NCI-H146 treated with DMSO at 0.1 percent for 48 hours (cell line): ENCODE data around the gene GJB6.

Experiments
- DNase-seq: peaks from one replicate; lab custom pipeline; 2025; ENCODE audit not compliant: unreplicated experiment; lab: John Stamatoyannopoulos, UW

GJB6 gene

DNA sequence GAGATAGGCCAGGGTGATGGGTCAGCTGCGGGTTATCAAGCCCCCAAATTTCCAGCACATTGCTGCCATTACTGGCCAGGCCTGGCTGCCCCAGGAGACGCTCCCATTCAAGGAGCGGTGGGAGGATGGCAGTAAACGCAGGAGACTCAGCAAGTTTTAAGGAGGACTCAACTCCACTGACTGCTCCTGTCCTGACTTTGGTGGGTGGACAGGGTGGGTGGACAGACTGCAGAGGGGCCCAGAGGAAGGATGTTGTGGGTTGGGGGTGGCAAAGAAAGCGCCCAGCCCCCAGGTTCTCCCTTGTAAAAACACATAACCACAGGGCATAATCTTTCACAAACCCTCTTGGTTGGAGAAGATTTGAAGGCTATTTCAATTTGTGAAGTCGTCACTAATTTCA is 4.4 kb downstream of the GJB6 start:
- DNase-seq = no peak

- DNase-seq = no peak
These were observed 4.8 kb downstream of the GJB6 start for GRCh38 chr13:20227288-20227687.

GRCh38 chr13:20222553-20222952 is 9.6 kb downstream of the GJB6 start:
- DNase-seq = no peak

- DNase-seq = no peak
These were observed 10.3 kb downstream of the GJB6 start for GRCh38 chr13:20221772-20222171.

DNA sequence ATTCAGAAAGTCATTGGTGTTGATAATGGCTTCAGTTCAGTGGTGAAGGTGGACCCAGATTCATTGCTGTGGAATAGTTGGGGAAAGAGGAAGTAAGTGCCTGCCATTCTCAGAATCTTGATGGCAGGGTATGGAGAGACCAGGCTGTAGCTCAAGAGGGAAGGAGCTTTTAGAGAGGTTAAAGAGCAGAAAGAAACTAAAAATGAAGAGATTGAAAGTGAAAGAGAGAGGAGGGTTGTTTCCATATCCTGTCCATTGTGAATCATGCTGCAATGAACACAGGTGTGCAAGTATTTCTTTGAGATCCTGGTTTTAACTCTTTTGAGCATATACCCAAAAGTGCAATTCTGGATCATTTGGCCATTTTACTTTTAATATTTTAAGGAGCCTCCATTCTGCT is 12.5 kb downstream of the GJB6 start:
- DNase-seq = no peak

DNA sequence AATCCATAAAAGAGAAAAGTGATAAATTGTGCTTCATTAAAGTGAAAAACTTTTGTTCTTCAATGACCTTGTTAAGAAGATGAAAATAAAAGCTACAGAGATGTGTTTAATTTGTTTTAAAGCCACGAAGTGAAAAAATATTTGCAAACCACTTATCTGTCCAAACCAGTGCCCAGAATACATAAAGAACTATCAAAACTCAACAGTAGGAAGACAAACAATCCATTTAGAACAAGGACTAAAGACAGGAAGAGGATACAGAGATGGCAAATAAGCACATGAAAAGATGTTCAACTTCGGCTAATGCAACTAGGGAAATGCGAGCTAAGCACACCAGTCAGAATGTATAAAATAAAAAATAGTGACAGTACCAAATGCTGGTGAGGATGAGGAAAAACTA is 15.0 kb downstream of the GJB6 start:
- DNase-seq = no peak

DNA sequence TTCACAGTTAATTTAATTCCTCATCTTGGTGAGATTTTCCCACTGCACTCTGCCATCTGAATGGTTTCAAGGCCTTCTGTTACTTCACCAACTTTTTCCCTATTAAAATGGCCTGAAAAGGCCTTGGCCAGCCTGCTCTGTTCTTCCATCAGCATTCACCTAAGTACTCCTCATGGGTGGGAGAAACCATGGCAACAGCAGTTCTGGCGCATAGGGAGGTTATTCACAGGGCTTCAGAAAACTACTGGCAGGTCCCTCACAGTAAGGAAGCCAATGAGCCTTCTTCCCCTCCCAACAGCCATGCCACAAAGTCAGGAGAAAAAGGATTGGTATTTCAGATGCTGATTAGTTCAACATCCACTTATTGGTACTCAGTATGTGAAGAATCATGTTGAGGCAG is 22.2 kb downstream of the GJB6 start:
- no peak for DNase-seq

- DNase-seq = no peak
These were observed 25.4 kb downstream of the GJB6 start for GRCh38 chr13:20206698-20207235.

- DNase-seq = no peak
These were observed 25.9 kb downstream of the GJB6 start for GRCh38 chr13:20206065-20206697.

DNA sequence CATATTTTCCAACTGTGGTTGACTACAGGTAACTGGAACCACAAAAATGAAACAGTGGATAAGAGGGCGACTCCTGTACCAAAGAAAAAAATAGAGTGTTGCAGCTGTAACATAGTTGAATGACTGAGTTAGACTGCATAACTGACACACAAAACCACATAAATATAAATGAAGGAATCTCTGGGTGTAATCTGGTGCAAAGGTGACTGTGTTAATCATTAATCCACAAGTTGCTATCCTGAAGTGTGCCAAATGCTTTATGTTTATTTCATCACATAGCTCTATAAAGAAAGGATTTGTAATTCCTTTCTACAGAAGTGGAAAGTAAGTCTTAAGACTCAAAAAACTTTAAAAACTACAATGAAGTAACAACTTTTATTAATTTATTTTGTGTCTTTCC is 33.3 kb downstream of the GJB6 start:
- DNase-seq = no peak

- peak; percentile 27 for DNase-seq
These were observed 34.7 kb downstream of the GJB6 start for GRCh38 chr13:20197361-20197834.

DNA sequence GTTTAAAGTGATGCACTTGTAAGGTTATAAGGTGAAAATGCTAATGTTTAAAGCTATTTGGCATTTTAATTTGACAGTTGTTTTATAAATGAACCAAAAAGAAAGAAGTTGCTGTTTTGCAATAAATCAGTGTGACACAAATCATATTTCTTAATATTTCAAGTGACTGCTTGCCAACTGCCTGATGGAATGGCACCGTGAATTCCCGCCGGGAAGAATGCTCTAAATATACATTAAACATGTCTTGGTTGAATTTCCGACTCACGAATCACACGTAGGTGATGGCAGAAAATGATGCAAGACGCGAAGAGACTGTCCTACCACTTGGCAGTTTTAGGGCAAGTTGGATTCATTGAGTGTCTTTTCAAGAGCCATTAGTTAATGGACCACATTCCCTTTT is 36.3 kb downstream of the GJB6 start:
- DNase-seq = no peak

- no peak for DNase-seq
These were observed 38.0 kb downstream of the GJB6 start for GRCh38 chr13:20193907-20194631.

- no peak for DNase-seq
These were observed 38.8 kb downstream of the GJB6 start for GRCh38 chr13:20193162-20193906.

- DNase-seq = no peak
These were observed 39.3 kb downstream of the GJB6 start, which contains the start of gene GJB2 for GRCh38 chr13:20192836-20193161. TSS of gene GJB2 (minus strand) at chr13:20192938. CDS start at chr13:20189581, 3,357 bp downstream.

DNA sequence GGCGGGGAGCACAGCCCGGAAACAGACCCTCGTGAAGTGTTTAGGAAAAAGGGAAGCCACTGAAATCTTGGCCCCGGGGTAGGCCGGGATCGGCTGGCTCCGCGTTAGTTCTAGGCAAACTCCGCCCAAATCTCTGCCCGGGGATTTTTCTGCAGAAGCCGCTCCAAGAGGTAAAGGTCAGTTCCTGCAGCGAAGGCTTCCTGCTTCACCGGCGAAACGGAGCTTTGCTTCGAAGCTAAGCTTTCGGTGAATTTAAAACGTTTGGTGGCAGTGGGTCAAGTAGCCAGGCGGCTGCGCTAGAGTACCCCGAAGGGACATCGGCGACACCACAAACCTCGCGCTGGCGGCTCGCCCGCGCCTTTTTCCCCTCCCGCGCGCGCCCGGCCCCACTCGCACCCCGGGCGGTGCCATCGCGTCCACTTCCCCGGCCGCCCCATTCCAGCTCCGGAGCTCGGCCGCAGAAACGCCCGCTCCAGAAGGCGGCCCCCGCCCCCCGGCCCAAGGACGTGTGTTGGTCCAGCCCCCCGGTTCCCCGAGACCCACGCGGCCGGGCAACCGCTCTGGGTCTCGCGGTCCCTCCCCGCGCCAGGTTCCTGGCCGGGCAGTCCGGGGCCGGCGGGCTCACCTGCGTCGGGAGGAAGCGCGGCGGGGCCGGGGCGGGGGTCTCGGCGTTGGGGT is 39.8 kb downstream of the GJB6 start:
- no peak for DNase-seq

GRCh38 chr13:20191311-20192157 is 40.6 kb downstream of the GJB6 start:
- DNase-seq = no peak

DNA sequence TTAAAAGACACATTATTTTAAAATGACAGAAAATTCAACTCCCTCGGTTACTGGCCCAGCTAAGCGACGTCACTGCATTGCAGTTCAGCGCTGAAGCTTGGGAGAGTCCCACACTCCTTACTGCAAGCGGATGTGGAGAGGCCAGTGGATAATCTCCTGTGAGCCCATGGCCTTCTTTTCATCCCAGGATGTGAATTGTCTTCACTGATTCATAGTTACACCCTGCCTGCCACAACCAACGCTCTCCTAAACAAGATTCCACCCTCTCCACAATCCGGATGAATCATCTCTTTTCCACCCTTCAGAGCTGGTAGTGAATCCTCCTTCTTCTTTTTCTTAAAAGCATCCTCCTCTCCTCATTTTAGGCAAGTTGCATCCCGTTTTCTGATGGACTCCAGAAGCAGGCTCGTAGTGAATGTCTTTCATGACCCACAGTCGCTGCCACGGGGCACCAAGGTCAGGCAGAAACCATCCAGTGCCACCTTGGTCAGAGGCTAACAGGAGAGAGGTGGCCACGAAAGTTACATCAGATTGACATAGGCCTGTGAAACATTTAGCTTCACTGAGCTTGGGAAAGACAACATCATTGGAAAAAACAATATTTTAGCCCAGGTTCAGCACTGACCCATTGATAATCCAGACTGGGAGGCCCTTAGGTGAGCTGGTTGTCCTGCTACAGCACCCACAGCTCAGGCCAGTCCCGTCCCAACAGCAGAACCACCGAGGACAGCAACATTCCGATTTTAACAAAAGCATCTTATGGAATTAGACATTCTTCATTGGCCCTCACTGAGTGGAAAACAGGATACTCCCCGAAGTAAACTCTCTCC is 41.4 kb downstream of the GJB6 start:
- no peak for DNase-seq

- DNase-seq = no peak
These were observed 42.0 kb downstream of the GJB6 start for GRCh38 chr13:20190076-20190475.
